HG02970 (cell line): ENCODE results near the gene TBPL1.

Source experiments
- ATAC-seq: cut with Tn5 transposase; IDR thresholded peaks from one replicate; pipeline ENCODE4 v1.9.1; 2021; ENCODE audit warnings: mild to moderate bottlenecking, moderate library complexity, moderate number of reproducible peaks; ENCODE audit not compliant: unreplicated experiment, low FRiP score

The TBPL1 gene

GRCh38 chr6:134031696-134032255 is 78.8 kb downstream of the TBPL1 start:
- ATAC-seq: no peak

DNA sequence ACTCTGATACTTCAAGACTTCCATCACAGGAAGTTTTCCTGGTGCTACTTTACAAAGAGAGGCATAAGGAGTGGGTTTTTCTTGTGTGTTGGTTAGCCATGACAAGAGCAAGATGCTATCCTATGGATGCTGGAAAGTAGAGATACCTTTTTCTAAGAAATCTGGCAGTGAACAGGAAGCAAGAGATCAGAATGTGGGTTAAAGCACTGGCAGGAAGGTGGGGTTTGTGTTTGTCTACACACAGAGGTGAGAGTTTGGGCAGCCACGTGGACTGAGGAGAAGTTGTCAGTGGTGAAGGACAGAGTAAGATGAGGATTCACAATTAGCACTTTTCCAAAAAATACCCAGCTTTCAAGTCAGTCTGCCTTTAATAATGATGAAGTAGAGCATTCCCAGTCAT is 81.5 kb downstream of the TBPL1 start:
- ATAC-seq: no peak

- no peak for ATAC-seq
These were observed 82.2 kb downstream of the TBPL1 start for GRCh38 chr6:134034961-134035822.

DNA sequence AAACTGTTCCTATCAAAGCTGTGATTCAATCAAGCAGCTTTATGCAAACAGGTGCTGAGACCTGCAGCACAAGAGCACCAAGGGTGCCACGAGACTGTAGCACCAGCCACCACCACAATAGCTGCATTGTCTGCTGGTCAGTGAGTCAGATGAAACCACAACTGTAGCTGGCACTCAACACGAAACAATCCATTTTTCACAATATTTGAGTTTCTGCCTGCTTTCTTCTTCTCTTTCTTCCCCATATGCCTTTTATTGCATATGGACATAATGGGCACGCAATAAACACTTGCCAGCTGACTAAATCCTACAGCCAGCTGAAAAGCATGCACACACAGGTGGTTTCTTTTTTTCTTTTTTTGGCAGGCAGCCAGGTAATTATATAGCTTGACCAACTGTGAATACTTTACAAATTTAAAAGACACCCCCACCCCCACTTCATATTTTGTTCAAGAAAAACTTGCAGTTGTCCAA is 82.8 kb downstream of the TBPL1 start:
- ATAC-seq: no peak

- ATAC-seq: no peak
These were observed 86.1 kb downstream of the TBPL1 start for GRCh38 chr6:134039116-134039515.
